Calu3 (cell line): Measurements from ENCODE around the gene SSU72. TPM values are rescaled to one million over a fixed set of nuclear protein-coding genes. Genes with fewer than 3 reads are reported as not detected.

Experiments used
- BruUV-seq: library from RNA; stranded (reverse); fragments of 400-500 nt; replicated peaks from 2 replicates; lab custom pipeline; 2021; lab: Mats Ljungman, UMichigan
- CTCF ChIA-PET: fragments of 300-600 bp; sonication (Branson Sonifier 250); formaldehyde crosslinking; loops from one replicate; lab custom pipeline; 2022; ENCODE audit warnings: antibody characterized with exemption; lab: Charles Lee
- DNase-seq: peaks from one replicate; pipeline ENCODE4 v3.0.0; 2022
- H3K27ac Mint-ChIP-seq: one replicate; pipeline ENCODE4 v1.8.0; 2022; ENCODE audit warnings: mixed read lengths; ENCODE audit not compliant: unreplicated experiment
- H3K27me3 Mint-ChIP-seq: one replicate; pipeline ENCODE4 v1.8.0; 2022; ENCODE audit warnings: mixed read lengths; ENCODE audit not compliant: unreplicated experiment
- H3K36me3 Mint-ChIP-seq: one replicate; pipeline ENCODE4 v1.8.0; 2022; ENCODE audit warnings: mild to moderate bottlenecking, moderate library complexity, mixed read lengths; ENCODE audit not compliant: insufficient read depth, unreplicated experiment
- H3K4me1 Mint-ChIP-seq: one replicate; pipeline ENCODE4 v1.8.0; 2022; ENCODE audit warnings: mild to moderate bottlenecking, low read depth, mixed read lengths; ENCODE audit not compliant: unreplicated experiment
- H3K4me3 Mint-ChIP-seq: one replicate; pipeline ENCODE4 v1.8.0; 2022; ENCODE audit warnings: mild to moderate bottlenecking, low read depth, moderate library complexity, mixed read lengths; ENCODE audit not compliant: unreplicated experiment
- H3K9me3 Mint-ChIP-seq: one replicate; pipeline ENCODE4 v1.8.0; 2022; ENCODE audit warnings: low read depth, mixed read lengths; ENCODE audit not compliant: unreplicated experiment
- intact Hi-C: fragments of 100-400 bp; cut with micrococcal nuclease; formaldehyde crosslinking; loops from one replicate; pipeline ENCODE4 v1.10.0; 2022; ENCODE audit not compliant: unreplicated experiment
- total RNA-seq: library from RNA; stranded (reverse); gene quantifications from 2 replicates; pipeline ENCODE4 v1.2.3, GENCODE V29; 2022
- TF ChIP-seq, protein P1 (sequence below): fragments of 200-600 bp; IDR thresholded peaks from one replicate; pipeline ENCODE4 v1.8.0; 2022; ENCODE audit warnings: antibody characterized with exemption; ENCODE audit not compliant: unreplicated experiment

Gene SSU72
- total RNA-seq, 1 experiment from 2014 or later = 105 TPM

DNA sequence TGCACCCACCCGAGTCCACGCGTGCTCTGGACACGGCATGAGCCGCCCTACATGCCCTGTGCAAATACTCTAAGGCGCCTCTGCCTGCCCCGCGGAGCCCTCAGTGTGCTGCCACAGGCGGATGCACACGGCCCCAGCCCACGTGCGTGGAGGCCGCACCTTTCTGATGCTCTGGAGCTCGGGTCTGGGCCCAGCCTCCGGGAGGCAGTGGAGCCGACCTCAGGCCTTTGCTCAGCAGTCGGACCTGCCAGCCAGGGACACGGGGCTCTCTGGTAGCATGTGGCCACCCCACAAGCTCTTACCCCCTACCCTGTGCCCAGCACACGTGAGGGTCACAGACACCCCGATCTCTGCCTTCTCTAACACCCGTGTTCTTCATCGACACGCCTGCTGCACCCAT, 36.3 kb downstream of the SSU72 start:
- CTCF ChIA-PET = no interaction called here
- H3K9me3 Mint-ChIP-seq = no peaks in the 10 kb centered on the region
- no peak overlapping the region for H3K27ac Mint-ChIP-seq
- TF ChIP-seq, protein P1, sequence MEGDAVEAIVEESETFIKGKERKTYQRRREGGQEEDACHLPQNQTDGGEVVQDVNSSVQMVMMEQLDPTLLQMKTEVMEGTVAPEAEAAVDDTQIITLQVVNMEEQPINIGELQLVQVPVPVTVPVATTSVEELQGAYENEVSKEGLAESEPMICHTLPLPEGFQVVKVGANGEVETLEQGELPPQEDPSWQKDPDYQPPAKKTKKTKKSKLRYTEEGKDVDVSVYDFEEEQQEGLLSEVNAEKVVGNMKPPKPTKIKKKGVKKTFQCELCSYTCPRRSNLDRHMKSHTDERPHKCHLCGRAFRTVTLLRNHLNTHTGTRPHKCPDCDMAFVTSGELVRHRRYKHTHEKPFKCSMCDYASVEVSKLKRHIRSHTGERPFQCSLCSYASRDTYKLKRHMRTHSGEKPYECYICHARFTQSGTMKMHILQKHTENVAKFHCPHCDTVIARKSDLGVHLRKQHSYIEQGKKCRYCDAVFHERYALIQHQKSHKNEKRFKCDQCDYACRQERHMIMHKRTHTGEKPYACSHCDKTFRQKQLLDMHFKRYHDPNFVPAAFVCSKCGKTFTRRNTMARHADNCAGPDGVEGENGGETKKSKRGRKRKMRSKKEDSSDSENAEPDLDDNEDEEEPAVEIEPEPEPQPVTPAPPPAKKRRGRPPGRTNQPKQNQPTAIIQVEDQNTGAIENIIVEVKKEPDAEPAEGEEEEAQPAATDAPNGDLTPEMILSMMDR = no peak
- no peak overlapping the region for H3K4me3 Mint-ChIP-seq
- no peaks in the 10 kb centered on the region for H3K27me3 Mint-ChIP-seq
- no TSS peak for BruUV-seq
- intact Hi-C loops = no loop called here
- H3K4me1 Mint-ChIP-seq = no peaks in the 10 kb centered on the region
- peaks cover 27% of the 10 kb centered on the region for H3K36me3 Mint-ChIP-seq
- no peak for DNase-seq

DNA sequence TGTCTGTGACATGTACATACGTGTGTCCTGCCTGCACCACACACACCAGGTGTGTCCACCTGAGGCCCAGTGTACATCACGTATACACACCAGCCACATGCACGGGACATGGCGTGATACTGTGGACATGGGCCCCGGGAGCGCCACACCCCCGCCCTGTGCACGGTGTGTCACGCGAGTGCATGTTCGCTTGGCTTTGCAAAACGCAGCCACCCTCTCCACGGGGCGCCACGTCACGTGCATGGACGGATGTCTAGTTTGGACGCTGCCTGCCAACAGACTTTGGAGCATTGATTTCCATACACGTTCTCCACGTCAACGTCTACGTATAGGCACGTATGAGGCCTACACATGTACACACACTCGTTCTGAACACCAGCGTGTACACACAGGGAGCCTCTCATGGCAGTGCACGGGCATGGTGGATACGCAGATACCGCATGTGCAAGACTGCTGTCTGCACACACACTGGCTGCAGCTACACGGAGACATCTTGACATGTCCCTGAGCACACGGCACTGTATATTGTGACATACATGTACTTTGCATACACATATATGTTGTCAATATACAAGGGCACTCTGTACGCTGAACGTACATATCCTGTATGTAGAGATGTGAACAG, 36.9 kb downstream of the SSU72 start:
- Mint-ChIP-seq H3K4me3 (no peak overlapping the region), H3K27me3 (no peaks in the 10 kb centered on the region)

DNA sequence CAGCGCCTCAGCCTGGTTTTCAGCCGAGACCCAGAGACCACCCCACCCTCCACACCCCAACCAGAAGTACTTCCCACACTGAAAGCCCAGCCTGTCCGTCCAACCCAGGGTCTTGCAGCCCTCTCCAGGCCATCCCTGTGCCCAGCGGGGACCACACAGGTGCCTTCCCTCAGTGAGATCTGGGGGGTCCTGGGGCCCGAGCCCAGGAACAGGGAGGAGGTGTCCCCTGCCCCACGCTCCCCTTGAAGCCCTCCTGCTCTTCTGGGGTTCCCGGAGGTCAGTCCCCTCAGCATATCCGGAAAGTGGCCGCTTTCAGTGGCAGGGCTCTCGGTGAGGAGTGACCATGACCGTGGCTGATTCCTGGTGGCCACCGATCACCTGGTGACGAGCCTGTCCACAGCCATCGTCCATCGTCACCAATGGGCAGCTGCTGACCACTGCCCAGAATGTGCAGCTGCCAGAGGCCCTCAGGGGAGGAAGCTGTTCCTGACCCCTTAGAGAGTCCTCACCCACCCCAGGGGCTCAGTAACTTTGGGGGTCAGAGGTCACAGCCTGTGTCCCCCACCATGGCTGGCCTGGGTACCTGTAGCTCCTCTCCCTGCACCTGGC, 37.6 kb downstream of the SSU72 start:
- H3K4me1 Mint-ChIP-seq = no peaks in the 10 kb centered on the region
- no peak overlapping the region for H3K27ac Mint-ChIP-seq
- BruUV-seq = no TSS peak
- no peaks in the 10 kb centered on the region for H3K27me3 Mint-ChIP-seq
- TF ChIP-seq, protein P1 = no peak
- intact Hi-C loops = no loop called here
- peaks cover under 1% of the 10 kb centered on the region for H3K9me3 Mint-ChIP-seq
- H3K4me3 Mint-ChIP-seq = no peak overlapping the region
- peaks cover 35% of the 10 kb centered on the region for H3K36me3 Mint-ChIP-seq
- no peak for DNase-seq
- CTCF ChIA-PET = no interaction called here

More for the DNA sequence above, 36.9 kb downstream of the SSU72 start:
- Mint-ChIP-seq H3K4me1 (no peaks in the 10 kb centered on the region), H3K36me3 (peaks cover 33% of the 10 kb centered on the region), H3K9me3 (no peaks in the 10 kb centered on the region), H3K27ac (no peak overlapping the region)
- no TSS peak for BruUV-seq
- intact Hi-C loops = no loop called here
- TF ChIP-seq, protein P1 = no peak
- DNase-seq = no peak
- CTCF ChIA-PET = no interaction called here

DNA sequence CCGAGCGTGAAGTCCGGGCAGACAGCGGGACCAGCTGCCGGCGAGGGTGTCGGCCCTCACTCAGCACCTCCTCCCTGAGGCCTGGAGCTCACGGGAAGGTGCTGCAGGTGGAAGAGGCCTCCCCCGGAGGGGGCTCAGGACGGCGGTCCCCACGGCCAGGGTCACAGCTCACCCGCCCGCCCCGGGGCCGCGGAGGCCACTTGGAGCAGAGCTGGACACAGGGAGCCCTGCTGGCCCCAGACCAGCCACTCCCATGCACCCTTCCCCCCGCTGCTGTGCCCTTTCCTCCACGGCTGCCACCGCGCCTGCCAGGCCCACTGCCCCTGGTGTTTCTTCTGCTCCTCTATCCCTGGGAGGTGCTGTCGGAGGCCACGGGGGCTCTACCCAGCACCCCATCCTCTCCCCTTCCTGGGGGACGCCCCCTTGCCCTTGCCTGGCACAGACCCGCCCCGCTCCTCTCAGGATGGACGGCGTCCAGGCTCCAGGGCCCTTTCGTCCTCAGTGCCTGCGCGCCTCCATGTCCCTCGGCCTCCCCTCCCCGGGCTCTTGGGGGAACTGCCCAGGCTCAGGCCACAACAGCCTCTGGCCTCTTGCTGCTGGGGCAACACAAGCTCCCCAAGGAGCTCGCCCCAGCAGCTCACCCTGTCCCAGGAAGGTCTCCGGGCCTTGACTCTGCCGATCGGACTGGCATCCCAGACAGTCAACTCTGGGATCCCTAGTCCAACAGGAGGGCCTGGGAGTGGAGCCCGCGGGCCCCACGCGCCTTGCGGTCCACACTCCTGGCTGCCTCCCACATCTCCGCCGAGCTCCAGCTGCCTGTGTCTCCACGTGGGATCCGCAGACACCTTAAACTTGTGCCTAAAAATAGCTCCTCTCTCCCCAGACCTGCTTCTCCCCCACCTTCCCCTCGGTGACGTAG, 38.4 kb downstream of the SSU72 start:
- CTCF ChIA-PET = no interaction called here
- no peak for DNase-seq
- H3K9me3 Mint-ChIP-seq = peaks cover 3% of the 10 kb centered on the region
- no peaks in the 10 kb centered on the region for H3K27me3 Mint-ChIP-seq
- H3K27ac Mint-ChIP-seq = no peak overlapping the region
- BruUV-seq = no TSS peak
- H3K4me1 Mint-ChIP-seq = no peaks in the 10 kb centered on the region
- TF ChIP-seq, protein P1 = no peak
- no peak overlapping the region for H3K4me3 Mint-ChIP-seq
- peaks cover 31% of the 10 kb centered on the region for H3K36me3 Mint-ChIP-seq
- intact Hi-C loops = no loop called here
